ENCODE data around the gene C7orf33.
"Not testable (repeated sequence)": the region's sequence is repeated elsewhere in the genome, so short reads cannot be mapped to it uniquely, and the experiment has no call there.

The C7orf33 gene

GRCh38 chr7:148581624-148582023, 8.9 kb upstream of the C7orf33 start:
- DNase-seq = no peak

GRCh38 chr7:148584154-148584827, 6.3 kb upstream of the C7orf33 start:
- no peak for DNase-seq

GRCh38 chr7:148585399-148585798, 5.2 kb upstream of the C7orf33 start:
- no peak for DNase-seq

GRCh38 chr7:148587076-148587475, 3.5 kb upstream of the C7orf33 start:
- no peak for DNase-seq

GRCh38 chr7:148588168-148588567, 2.4 kb upstream of the C7orf33 start:
- no peak for DNase-seq

GRCh38 chr7:148588670-148589131, 1.9 kb upstream of the C7orf33 start:
- peak; percentile 65 for DNase-seq

GRCh38 chr7:148589640-148590039, 926 bp upstream of the C7orf33 start:
- peak; percentile 27 for DNase-seq

GRCh38 chr7:148596354-148596753, 5.8 kb downstream of the C7orf33 start:
- DNase-seq = not testable (repeated sequence)

GRCh38 chr7:148598351-148598750, 7.8 kb downstream of the C7orf33 start:
- DNase-seq = no peak

GRCh38 chr7:148605350-148605749, 14.8 kb downstream of the C7orf33 start:
- DNase-seq = no peak

- DNase-seq = no peak
These were observed 16.6 kb downstream of the C7orf33 start for GRCh38 chr7:148607151-148607661.

- no peak for DNase-seq
These were observed 18.6 kb downstream of the C7orf33 start for GRCh38 chr7:148609045-148609725.

GRCh38 chr7:148611692-148612091, 21.1 kb downstream of the C7orf33 start:
- DNase-seq = no peak

GRCh38 chr7:148615085-148615730, 24.6 kb downstream of the C7orf33 start:
- DNase-seq = no peak

- DNase-seq = no peak
These were observed 30.3 kb downstream of the C7orf33 start for GRCh38 chr7:148620749-148621359.

- no peak for DNase-seq
These were observed 31.0 kb downstream of the C7orf33 start for GRCh38 chr7:148621563-148621962.

- peak; percentile 39 for DNase-seq
These were observed 32.5 kb downstream of the C7orf33 start for GRCh38 chr7:148622887-148623585.

GRCh38 chr7:148623586-148624282, 33.2 kb downstream of the C7orf33 start:
- peak; percentile 12 for DNase-seq

- peak; percentile 26 for DNase-seq
These were observed 34.2 kb downstream of the C7orf33 start for GRCh38 chr7:148624735-148625134.

- DNase-seq = no peak
These were observed 34.8 kb downstream of the C7orf33 start for GRCh38 chr7:148625342-148625741.

GRCh38 chr7:148626828-148627227, 36.3 kb downstream of the C7orf33 start:
- DNase-seq = no peak

- no peak for DNase-seq
These were observed 37.4 kb downstream of the C7orf33 start for GRCh38 chr7:148628011-148628410.
